Central memory CD8-positive, alpha-beta T cell (primary cell): ENCODE results near the gene FAM9C.
"Not testable (repeated sequence)": the region's sequence is repeated elsewhere in the genome, so short reads cannot be mapped to it uniquely, and the experiment has no call there.

Experiments
- ATAC-seq: fragments of 150-1000 bp; cut with Tn5 transposase; replicated peaks from 2 replicates; pipeline ENCODE4 v1.10.0; 2022; ENCODE audit warnings: mild to moderate bottlenecking, moderate FRiP score, moderate number of reproducible peaks; ENCODE audit not compliant: poor library complexity, severe bottlenecking; ENCODE audit errors: extremely low read depth
- DNase-seq, 2 donors: peaks; one replicate each; pipeline ENCODE4 v3.0.0; 2021; ENCODE audit warnings: low spot score in 2 of 2
- H3K27ac Mint-ChIP-seq: one replicate; pipeline ENCODE4 v1.8.0; 2022; ENCODE audit warnings: low read depth, mild to moderate bottlenecking, moderate library complexity, mixed read lengths
- H3K27me3 Mint-ChIP-seq: one replicate; pipeline ENCODE4 v1.8.0; 2022; ENCODE audit warnings: mixed read lengths
- H3K36me3 Mint-ChIP-seq: one replicate; pipeline ENCODE4 v1.8.0; 2022; ENCODE audit warnings: mild to moderate bottlenecking, moderate library complexity, mixed read lengths; ENCODE audit not compliant: insufficient read depth
- H3K4me1 Mint-ChIP-seq: one replicate; pipeline ENCODE4 v1.8.0; 2022; ENCODE audit warnings: mixed read lengths
- H3K4me3 Mint-ChIP-seq: one replicate; pipeline ENCODE4 v1.8.0; 2022; ENCODE audit warnings: mild to moderate bottlenecking, moderate library complexity, mixed read lengths
- H3K9me3 Mint-ChIP-seq: one replicate; pipeline ENCODE4 v1.8.0; 2022; ENCODE audit warnings: mixed read lengths

Gene FAM9C

GRCh38 chrX:13023567-13023966 is 20.9 kb downstream of the FAM9C start:
- DNase-seq (no peak), ATAC-seq (no peak)
- H3K36me3 Mint-ChIP-seq: peaks cover 4% of the 10 kb centered on the region
- peak overlapping the region; percentile 49 for H3K27ac Mint-ChIP-seq
- H3K4me3 Mint-ChIP-seq: no peak overlapping the region
- H3K4me1 Mint-ChIP-seq: peaks cover 40% of the 10 kb centered on the region
- no peaks in the 10 kb centered on the region for H3K27me3 Mint-ChIP-seq
- no peaks in the 10 kb centered on the region for H3K9me3 Mint-ChIP-seq

DNA sequence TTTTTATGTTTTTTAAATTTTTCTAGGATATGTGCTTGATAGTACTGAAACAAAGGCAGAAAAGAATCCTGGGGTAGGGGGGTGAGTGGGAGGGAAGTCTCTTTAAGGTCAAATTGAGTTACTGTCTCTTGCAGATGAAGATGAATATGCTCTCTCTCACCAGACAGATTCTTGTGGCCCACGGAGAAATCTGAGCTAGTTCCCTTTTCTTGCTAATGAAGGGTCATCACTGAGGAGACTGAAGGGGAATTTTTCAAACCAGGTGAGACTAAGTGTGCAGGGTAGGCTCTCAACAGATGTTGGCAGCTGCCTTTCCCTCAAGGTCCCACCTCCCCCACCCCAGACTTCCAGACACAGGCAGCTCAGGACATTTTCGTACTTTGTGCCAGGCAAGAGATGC is 21.5 kb downstream of the FAM9C start:
- DNase-seq (no peak), ATAC-seq (no peak)
- H3K36me3 Mint-ChIP-seq: peaks cover 4% of the 10 kb centered on the region
- H3K4me1 Mint-ChIP-seq: peaks cover 35% of the 10 kb centered on the region
- no peak overlapping the region for H3K4me3 Mint-ChIP-seq
- H3K27ac Mint-ChIP-seq: no peak overlapping the region
- H3K27me3 Mint-ChIP-seq: no peaks in the 10 kb centered on the region
- H3K9me3 Mint-ChIP-seq: no peaks in the 10 kb centered on the region

DNA sequence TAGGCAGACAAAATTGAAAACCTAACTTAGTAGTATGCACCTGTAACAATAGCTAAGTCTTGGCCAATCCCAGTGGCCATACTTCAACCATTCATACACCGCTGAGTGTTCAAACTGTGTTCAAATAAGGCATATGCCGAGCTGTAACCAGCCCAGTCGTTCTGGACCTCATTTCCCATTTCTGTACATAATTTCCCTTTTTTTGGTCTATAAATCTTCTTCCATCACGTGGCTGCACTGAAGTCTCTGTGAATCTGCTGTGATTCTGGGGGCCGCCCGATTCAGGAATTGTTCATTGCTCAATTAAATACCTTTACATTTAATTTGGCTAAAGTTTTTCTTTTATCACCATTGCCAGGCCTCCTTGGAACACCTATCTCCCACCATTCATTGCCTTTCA is 27.7 kb downstream of the FAM9C start:
- H3K4me3 Mint-ChIP-seq, H3K36me3 Mint-ChIP-seq, H3K27me3 Mint-ChIP-seq, DNase-seq, H3K9me3 Mint-ChIP-seq, H3K27ac Mint-ChIP-seq, ATAC-seq: not testable (repeated sequence)
- peaks cover 29% of the 10 kb centered on the region for H3K4me1 Mint-ChIP-seq

GRCh38 chrX:13015536-13016236 is 28.7 kb downstream of the FAM9C start:
- Mint-ChIP-seq H3K4me3 (no peak overlapping the region), H3K27ac (peak overlapping the region; percentile 16), H3K27me3 (no peaks in the 10 kb centered on the region), H3K36me3 (no peaks in the 10 kb centered on the region), H3K4me1 (peaks cover 30% of the 10 kb centered on the region), H3K9me3 (no peaks in the 10 kb centered on the region)
- no peak for ATAC-seq
- no peak for DNase-seq

- ATAC-seq (peak; percentile 24), DNase-seq (no peak)
- H3K36me3 Mint-ChIP-seq: no peaks in the 10 kb centered on the region
- no peak overlapping the region for H3K4me3 Mint-ChIP-seq
- peak overlapping the region; percentile 80 for H3K27ac Mint-ChIP-seq
- no peaks in the 10 kb centered on the region for H3K27me3 Mint-ChIP-seq
- H3K4me1 Mint-ChIP-seq: peaks cover 35% of the 10 kb centered on the region
- H3K9me3 Mint-ChIP-seq: no peaks in the 10 kb centered on the region
Measured at GRCh38 chrX:13014111-13015096, 30.0 kb downstream of the FAM9C start.

GRCh38 chrX:13013363-13014110 is 30.9 kb downstream of the FAM9C start:
- no peak for DNase-seq
- no peaks in the 10 kb centered on the region for H3K9me3 Mint-ChIP-seq
- no peaks in the 10 kb centered on the region for H3K36me3 Mint-ChIP-seq
- peak overlapping the region; percentile 80 for H3K27ac Mint-ChIP-seq
- H3K4me3 Mint-ChIP-seq: peak overlapping the region; percentile 48
- no peaks in the 10 kb centered on the region for H3K27me3 Mint-ChIP-seq
- ATAC-seq: peak; percentile 77
- peaks cover 35% of the 10 kb centered on the region for H3K4me1 Mint-ChIP-seq

GRCh38 chrX:13010546-13010945 is 33.9 kb downstream of the FAM9C start:
- no peak overlapping the region for H3K4me3 Mint-ChIP-seq
- peaks cover 52% of the 10 kb centered on the region for H3K4me1 Mint-ChIP-seq
- H3K9me3 Mint-ChIP-seq: no peaks in the 10 kb centered on the region

DNA sequence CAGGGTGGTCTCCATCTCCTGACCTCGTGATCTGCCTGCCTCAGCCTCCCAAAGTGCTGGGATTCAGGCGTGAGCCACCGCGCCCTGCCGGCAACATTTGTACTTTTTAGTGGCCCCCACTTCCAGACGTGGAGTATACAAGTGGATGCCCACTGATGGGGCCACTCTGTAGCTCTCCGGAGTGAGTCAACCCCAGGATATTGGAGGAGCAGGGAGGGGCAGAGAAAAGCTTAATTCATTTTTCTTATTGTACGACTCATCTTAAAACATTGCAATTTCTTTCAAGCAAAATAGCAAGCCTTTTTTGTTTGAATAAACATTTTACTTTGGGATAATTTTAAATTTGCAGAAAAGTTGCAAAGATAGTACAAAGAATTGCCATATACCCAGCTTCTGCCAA is 34.6 kb downstream of the FAM9C start:
- Mint-ChIP-seq H3K4me3 (no peak overlapping the region), H3K4me1 (peaks cover 59% of the 10 kb centered on the region)
- DNase-seq: no peak

More at GRCh38 chrX:13010546-13010945, 33.9 kb downstream of the FAM9C start:
- DNase-seq (no peak), ATAC-seq (no peak)
- H3K27ac Mint-ChIP-seq: no peak overlapping the region
- no peaks in the 10 kb centered on the region for H3K27me3 Mint-ChIP-seq
- no peaks in the 10 kb centered on the region for H3K36me3 Mint-ChIP-seq

DNA sequence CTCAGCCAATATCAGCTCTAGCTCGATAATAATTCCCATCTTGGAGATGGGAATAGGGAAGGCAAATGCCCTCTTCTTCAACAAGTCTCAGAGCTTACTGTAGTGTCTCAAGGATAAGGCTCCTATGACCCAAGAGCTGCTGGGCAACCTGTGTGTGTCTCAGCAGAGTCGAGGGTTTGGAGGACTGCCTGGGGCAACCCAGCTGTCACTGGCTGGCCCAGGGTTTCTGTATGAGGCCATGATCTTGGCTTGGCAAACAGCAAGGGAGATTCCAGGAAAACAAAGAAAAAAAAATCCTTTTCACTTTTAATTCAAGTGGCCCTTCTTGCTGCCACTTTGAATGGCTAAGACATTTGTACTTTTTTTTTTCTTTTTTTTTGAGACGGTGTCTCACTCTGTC is 35.1 kb downstream of the FAM9C start:
- DNase-seq: no peak

More for the DNA sequence above, 34.6 kb downstream of the FAM9C start:
- no peak overlapping the region for H3K27ac Mint-ChIP-seq
- H3K9me3 Mint-ChIP-seq: no peaks in the 10 kb centered on the region
- H3K27me3 Mint-ChIP-seq: no peaks in the 10 kb centered on the region
- H3K36me3 Mint-ChIP-seq: no peaks in the 10 kb centered on the region
- ATAC-seq: no peak

DNA sequence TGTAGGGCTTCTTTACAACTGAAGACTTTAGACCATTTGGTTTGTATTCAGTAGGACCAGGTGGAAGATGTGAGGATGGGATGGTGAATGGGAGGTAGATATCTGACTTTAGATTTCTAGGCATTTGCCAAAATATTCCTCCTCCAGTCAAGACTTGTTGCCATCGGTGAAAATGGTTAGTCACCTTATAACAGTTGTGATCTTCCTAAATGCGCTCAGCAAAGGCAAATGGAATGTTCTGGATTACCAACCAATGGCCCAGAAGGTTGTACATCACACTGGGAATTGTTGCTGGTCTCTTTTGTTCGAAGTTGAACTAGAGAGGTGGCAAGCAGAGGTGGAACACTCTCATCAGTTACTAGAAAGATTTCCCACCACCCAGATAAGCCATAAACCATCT is 35.6 kb downstream of the FAM9C start:
- Mint-ChIP-seq H3K4me3 (no peak overlapping the region), H3K27ac (no peak overlapping the region), H3K4me1 (peaks cover 54% of the 10 kb centered on the region), H3K9me3 (no peaks in the 10 kb centered on the region), H3K27me3 (no peaks in the 10 kb centered on the region), H3K36me3 (peaks cover 1% of the 10 kb centered on the region)
- no peak for ATAC-seq
- no peak for DNase-seq

More for the DNA sequence above, 35.1 kb downstream of the FAM9C start:
- no peak overlapping the region for H3K27ac Mint-ChIP-seq
- no peaks in the 10 kb centered on the region for H3K27me3 Mint-ChIP-seq
- no peaks in the 10 kb centered on the region for H3K9me3 Mint-ChIP-seq
- H3K36me3 Mint-ChIP-seq: no peaks in the 10 kb centered on the region
- peaks cover 58% of the 10 kb centered on the region for H3K4me1 Mint-ChIP-seq
- no peak overlapping the region for H3K4me3 Mint-ChIP-seq
- ATAC-seq: no peak

GRCh38 chrX:13008189-13008533 is 36.3 kb downstream of the FAM9C start:
- no peak overlapping the region for H3K27ac Mint-ChIP-seq
- H3K36me3 Mint-ChIP-seq: peaks cover 1% of the 10 kb centered on the region
- DNase-seq (no peak), ATAC-seq (no peak)
- H3K4me1 Mint-ChIP-seq: peaks cover 47% of the 10 kb centered on the region
- no peak overlapping the region for H3K4me3 Mint-ChIP-seq
- H3K27me3 Mint-ChIP-seq: no peaks in the 10 kb centered on the region
- H3K9me3 Mint-ChIP-seq: no peaks in the 10 kb centered on the region

DNA sequence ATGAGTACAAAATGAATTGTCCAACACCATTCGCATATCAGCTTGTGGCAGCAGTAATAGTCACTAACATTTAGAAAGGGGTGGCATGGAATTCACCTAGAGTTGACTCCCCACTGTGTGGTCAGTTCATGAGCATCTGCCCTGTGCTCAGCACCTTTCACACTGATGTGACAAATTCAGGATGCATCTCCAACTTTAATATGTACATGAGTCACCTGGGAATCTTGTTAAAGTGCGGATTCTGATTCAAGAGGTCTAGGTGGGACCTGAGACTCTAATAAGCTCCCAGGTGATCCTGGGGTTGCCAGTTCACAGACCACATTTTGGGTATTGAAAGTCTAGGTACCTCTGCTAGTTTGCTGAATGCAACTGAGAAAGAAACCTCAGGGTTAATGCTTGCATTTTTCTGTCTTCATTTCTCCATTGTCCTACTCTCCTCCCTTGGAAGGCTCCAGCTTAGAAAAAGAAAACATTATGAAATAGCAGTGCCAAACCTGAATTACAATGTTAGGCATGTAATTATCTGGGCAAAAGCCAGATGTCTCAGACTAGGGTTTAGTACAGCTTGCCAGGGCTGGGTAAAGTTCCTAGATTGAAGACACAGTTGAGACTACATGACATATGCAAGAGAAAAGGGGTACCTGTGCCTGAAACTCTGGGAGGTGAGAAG is 36.8 kb downstream of the FAM9C start:
- DNase-seq: no peak
- Mint-ChIP-seq H3K27me3 (no peaks in the 10 kb centered on the region), H3K4me3 (no peak overlapping the region), H3K36me3 (peaks cover 1% of the 10 kb centered on the region), H3K27ac (no peak overlapping the region), H3K4me1 (peaks cover 42% of the 10 kb centered on the region), H3K9me3 (no peaks in the 10 kb centered on the region)
- ATAC-seq: no peak
